ENCODE measurements around the gene TMEM184C.

The TMEM184C gene

DNA sequence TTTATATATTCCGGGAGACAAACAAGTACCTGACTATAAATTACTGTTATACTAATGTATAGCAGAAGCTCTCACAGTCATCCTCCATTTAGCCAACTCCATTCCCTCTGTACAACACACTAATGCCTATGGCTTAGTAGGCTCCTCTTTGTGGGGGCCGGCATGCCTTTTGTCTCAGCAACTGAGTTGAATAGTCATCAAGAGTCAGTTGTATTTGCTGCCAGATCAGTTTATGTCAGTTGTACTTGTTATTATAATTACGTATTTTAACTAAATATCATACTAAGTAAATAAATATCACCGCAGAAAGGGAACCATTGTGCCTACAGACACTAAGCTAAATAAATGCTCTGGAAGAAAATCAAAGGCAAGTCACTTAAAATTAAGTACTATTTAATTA, 56.9 kb downstream of the TMEM184C start:
- no peak for DNase-seq

GRCh38 chr4:147674496-147674895, 57.3 kb downstream of the TMEM184C start:
- no peak for DNase-seq

- no peak for DNase-seq
Observed at GRCh38 chr4:147678106-147678505, 60.9 kb downstream of the TMEM184C start.

GRCh38 chr4:147678796-147679549, 61.8 kb downstream of the TMEM184C start:
- DNase-seq, result no peak

GRCh38 chr4:147682755-147683154, 65.6 kb downstream of the TMEM184C start:
- DNase-seq, result no peak

DNA sequence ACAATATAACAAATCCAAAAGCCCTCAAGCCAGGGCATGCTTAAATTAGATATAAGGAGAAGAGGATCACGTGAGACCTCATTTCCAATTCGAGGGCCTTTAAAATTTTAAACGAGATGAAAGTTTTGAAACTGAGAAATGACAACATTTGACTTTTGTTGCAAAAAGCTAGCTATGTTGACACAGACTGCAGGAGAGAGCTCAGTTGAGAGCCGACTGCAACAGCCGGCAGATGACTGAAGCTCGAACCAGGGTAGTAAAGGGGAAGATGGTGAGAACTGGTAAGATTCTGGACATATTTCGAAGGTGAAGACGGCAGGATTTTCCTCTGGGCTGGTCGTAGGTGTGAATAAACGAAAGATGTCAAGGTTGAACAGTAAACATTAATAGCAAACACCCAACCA, 66.0 kb downstream of the TMEM184C start:
- peak; percentile 8 for DNase-seq

- DNase-seq, result peak; percentile 92
Observed at GRCh38 chr4:147683717-147684700, 66.8 kb downstream of the TMEM184C start, which contains the start of gene PRMT9. Gene PRMT9 (minus strand): TSS chr4:147684163. CDS start chr4:147683987, 176 bp downstream.

- no peak for DNase-seq
Observed at GRCh38 chr4:147689067-147689466, 71.9 kb downstream of the TMEM184C start.

GRCh38 chr4:147691820-147692219, 74.6 kb downstream of the TMEM184C start:
- DNase-seq, result no peak

DNA sequence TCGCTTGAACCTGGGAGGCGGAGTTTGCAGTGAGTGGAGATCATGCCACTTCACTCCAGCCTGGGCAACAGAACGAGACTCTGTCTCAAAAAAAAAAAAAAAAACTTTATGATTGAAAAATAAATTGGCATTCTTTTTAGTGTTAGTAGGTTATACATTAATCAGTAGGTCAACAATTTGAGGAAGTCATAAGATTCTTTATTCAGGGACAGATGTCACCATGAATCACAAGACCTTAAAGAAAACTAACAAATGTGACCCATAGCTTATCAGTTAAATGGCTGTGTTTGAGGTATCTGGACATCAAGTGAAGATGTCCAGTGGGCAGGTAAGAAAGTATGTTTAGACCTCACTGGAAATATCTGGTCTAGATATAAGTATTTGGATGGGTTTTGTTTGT, 76.0 kb downstream of the TMEM184C start:
- DNase-seq, result no peak

DNA sequence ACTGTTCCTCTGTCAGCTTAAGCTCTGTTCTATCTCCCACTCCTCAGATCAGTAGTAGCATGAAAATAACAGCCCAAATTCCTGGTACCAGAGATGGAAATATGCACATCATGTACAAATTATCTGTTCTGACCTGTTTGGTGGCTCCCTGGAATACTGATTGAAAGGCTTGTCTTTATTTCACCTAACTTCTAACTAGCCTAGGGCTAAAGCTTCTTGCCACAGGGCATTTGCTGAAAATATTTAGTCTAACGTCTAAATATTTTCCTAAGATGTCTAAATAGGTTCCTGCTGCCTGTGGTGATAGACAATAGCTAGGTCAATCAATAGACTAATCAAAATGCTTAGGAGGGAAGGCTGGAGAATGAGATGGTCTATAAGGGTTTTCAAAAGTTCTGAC, 79.7 kb downstream of the TMEM184C start:
- no peak for DNase-seq

GRCh38 chr4:147704846-147705245, 87.6 kb downstream of the TMEM184C start:
- no peak for DNase-seq

GRCh38 chr4:147707892-147708672, 90.9 kb downstream of the TMEM184C start:
- DNase-seq, result peak; percentile 72

- no peak for DNase-seq
Observed at GRCh38 chr4:147709999-147710398, 92.8 kb downstream of the TMEM184C start.

DNA sequence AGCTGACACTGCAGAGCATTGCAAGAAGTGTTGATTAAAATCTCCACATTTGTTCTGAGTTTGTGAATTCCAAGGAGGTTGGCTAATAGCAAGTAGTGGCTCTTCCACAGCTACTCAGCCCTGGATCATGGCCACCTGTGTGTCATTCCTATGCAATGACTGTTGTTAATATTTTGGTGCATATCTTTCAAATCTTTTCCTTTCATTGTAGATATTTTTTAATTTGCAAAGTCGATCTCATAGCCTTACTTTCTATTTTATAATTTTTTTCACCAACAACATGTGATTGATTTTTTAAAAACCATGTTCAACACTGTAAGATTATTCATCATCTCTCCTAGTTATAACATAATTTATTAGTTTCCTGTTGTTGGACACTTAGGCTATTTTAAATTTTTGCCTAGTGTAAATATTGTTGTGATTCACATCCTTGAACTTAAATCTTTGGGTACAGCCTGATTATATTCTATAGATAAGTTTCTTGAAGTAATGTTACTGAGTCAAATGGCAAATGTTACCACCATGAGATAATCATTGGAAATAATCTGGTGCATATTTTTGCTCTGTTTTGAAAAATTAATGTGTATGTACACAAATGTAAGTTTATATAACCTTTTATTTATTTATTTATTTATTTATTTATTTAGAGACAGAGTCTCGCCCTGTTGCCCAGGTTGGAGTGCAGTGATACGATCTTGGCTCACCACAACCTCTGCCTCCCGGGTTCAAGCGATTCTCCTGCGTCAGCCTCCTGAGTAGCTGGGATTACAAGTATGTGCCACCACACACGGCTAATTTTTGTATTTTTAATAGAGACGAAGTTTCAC, 97.6 kb downstream of the TMEM184C start:
- DNase-seq, result no peak

GRCh38 chr4:147717878-147718277, 100.7 kb downstream of the TMEM184C start:
- no peak for DNase-seq
